ENCODE results near the gene FAM234B. TPM values are rescaled to one million over a fixed set of nuclear protein-coding genes. Genes with fewer than 3 reads are reported as not detected.

FAM234B gene
- total RNA-seq, 6 donors from 2014 or later, result 3.1 to 16.2 (median 8.8) TPM

DNA sequence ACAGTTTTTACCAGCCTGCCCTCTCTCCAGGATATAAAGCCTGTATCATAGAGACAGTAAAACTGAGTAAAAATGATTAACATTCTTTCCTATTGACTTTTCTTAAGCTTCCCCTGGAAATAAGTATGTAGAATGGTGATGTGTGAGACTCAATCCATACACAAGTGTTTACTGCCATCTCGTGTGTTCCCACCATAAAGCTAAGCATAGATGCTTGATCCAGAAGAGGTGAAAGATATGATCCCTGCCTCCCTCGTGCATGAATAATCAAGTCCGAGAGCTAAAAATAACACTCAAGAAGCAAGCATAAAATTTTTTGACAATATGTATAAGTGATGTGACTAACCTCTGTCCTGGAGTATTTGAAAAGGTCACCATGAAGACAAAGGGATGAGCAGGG is 76.2 kb downstream of the FAM234B start:
- WGBS, 2 donors, result 88 to 90% methylated on average over 3 of the region's 3 CpGs
- TF ChIP-seq POLR2AphosphoS5 (IDR thresholded peaks at IDR 0.05) (no peak), EP300 (IDR thresholded peaks at IDR 0.05) (no peak), POLR2A (IDR thresholded peaks at IDR 0.05) (no peak)
- TF ChIP-seq, protein P1, sequence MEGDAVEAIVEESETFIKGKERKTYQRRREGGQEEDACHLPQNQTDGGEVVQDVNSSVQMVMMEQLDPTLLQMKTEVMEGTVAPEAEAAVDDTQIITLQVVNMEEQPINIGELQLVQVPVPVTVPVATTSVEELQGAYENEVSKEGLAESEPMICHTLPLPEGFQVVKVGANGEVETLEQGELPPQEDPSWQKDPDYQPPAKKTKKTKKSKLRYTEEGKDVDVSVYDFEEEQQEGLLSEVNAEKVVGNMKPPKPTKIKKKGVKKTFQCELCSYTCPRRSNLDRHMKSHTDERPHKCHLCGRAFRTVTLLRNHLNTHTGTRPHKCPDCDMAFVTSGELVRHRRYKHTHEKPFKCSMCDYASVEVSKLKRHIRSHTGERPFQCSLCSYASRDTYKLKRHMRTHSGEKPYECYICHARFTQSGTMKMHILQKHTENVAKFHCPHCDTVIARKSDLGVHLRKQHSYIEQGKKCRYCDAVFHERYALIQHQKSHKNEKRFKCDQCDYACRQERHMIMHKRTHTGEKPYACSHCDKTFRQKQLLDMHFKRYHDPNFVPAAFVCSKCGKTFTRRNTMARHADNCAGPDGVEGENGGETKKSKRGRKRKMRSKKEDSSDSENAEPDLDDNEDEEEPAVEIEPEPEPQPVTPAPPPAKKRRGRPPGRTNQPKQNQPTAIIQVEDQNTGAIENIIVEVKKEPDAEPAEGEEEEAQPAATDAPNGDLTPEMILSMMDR (IDR thresholded peaks at IDR 0.05), result no peak

DNA sequence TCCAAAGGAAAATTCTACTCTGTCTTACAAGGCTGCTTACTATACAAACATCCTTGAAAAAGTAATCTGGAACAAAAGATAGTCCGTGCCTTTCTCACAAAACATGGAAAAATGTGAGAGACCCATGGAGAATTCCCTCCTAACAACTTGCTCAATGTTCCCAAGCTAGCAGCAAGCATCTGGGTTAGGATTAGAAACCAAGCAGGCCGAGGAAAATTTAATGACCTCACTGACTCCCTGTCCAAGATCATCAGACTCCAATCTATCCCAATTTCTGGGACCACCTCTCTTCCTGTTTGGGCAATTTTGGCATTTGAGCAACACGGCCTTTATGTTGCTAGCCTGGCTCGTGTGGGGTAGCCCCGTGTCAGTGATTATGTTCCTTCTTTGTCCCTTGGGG is 77.4 kb downstream of the FAM234B start:
- Histone ChIP-seq H3K36me3 (no peaks in the 10 kb centered on the region), H3K27ac (no peak overlapping the region), H3K4me3 (no peak overlapping the region), H3K9me3 (no peaks in the 10 kb centered on the region), H3K27me3 (no peaks in the 10 kb centered on the region), H3K4me1 (peaks cover 0 to 8% (median 0%) of the 10 kb centered on the region in 4 donors)
- no peak for TF ChIP-seq POLR2AphosphoS5 (IDR thresholded peaks at IDR 0.05)
- no peak for TF ChIP-seq EP300 (IDR thresholded peaks at IDR 0.05)
- no peak for TF ChIP-seq POLR2A (IDR thresholded peaks at IDR 0.05)
- TF ChIP-seq, protein P1 (IDR thresholded peaks at IDR 0.05), result no peak
- DNase-seq (no peak), ATAC-seq (ENCODE audit: low FRiP score in 2 of 2) (no peak)
- 82 to 90% methylated on average over 5 of the region's 5 CpGs for WGBS, 2 donors

More for the DNA sequence above, 76.2 kb downstream of the FAM234B start:
- H3K4me1 ChIP-seq, result peaks cover 0 to 8% (median 2%) of the 10 kb centered on the region in 4 donors
- DNase-seq (no peak), ATAC-seq (ENCODE audit: low FRiP score in 2 of 2) (no peak)
- H3K4me3 ChIP-seq, result no peak overlapping the region
- H3K27me3 ChIP-seq, result no peaks in the 10 kb centered on the region
- H3K36me3 ChIP-seq, result no peaks in the 10 kb centered on the region
- H3K27ac ChIP-seq, result no peak overlapping the region
- no peaks in the 10 kb centered on the region for H3K9me3 ChIP-seq

DNA sequence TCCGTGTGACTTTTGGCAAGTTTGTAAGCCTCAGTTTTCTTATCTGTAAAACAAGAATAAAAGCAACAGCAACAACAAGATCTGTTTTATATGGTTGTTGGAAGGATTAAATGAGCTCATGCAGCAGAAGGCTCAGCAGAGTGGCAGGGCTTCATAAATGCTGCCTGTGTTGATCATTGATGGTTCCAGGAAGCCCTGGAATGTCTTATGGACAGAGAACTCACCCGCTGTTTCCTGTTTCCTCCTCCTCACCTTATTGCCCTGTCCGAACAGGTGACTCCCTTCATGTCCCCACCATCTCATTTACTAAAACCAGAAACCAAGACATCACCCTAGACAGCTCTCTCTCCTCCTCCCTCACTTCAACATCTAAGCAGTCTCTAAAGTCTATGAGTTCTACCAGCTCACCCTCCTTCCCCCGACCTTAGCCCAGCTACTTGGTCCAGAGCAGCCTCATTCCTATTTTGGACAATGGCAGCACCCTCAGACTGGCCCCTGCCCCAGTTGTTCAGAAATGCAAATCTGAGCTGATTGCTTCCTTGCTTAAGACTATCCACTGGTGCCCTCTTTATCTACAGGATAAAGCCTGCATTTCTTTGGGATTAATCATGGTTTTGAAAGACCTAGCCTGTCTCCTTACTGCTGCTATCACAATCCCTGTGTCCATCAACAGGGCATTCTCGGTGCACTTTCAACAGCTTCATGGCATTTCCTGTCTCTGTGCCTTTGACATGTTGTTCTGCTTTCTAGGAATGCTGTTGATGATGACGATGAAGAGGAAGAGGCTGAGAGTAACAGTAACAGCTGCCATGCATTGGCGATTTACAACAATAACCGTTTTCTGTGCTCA is 80.7 kb downstream of the FAM234B start:
- Histone ChIP-seq H3K4me1 (peaks cover 0 to 8% (median 0%) of the 10 kb centered on the region in 4 donors), H3K36me3 (no peaks in the 10 kb centered on the region), H3K27me3 (no peaks in the 10 kb centered on the region), H3K9me3 (no peaks in the 10 kb centered on the region), H3K4me3 (no peak overlapping the region), H3K27ac (no peak overlapping the region)
- WGBS, 2 donors, result 62 to 66% methylated on average over 8 of the region's 8 CpGs
- TF ChIP-seq, protein P1 (IDR thresholded peaks at IDR 0.05), result no peak
- TF ChIP-seq POLR2AphosphoS5 (IDR thresholded peaks at IDR 0.05) (peak in 1 of 2 donors; percentile 49), POLR2A (IDR thresholded peaks at IDR 0.05) (no peak), EP300 (IDR thresholded peaks at IDR 0.05) (no peak)
- no peak for DNase-seq
- ATAC-seq (ENCODE audit: low FRiP score in 2 of 2), result peak in 1 of 2 donors; percentile 44

DNA sequence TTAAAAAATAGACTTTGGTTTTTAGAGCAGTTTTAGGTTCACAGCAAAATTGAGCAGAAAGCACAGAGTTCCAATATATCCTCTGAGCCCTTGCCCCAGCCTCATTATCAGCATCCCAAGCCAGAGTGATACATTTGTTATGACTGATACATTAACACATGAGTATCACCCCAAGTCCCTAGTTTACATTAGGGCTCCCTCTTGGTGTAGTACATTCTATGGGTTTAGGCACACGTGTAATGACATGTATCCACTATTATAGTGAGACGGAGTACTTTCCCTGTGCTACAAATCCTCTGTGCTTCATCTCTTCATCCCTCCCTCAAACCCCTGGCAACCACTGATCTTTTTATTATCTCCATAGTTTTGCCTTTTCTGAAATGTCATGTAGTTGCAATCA is 81.8 kb downstream of the FAM234B start:
- Histone ChIP-seq H3K9me3 (no peaks in the 10 kb centered on the region), H3K4me3 (no peak overlapping the region), H3K36me3 (no peaks in the 10 kb centered on the region), H3K27me3 (no peaks in the 10 kb centered on the region), H3K4me1 (peaks cover 0 to 8% (median 0%) of the 10 kb centered on the region in 4 donors), H3K27ac (no peak overlapping the region)
- TF ChIP-seq POLR2AphosphoS5 (IDR thresholded peaks at IDR 0.05) (no peak), POLR2A (IDR thresholded peaks at IDR 0.05) (no peak), EP300 (IDR thresholded peaks at IDR 0.05) (no peak)
- TF ChIP-seq, protein P1 (IDR thresholded peaks at IDR 0.05), result no peak
- DNase-seq (no peak), ATAC-seq (ENCODE audit: low FRiP score in 2 of 2) (no peak)
- 92 to 95% methylated on average over 2 of the region's 2 CpGs for WGBS, 2 donors

Data from upper lobe of left lung (tissue), 6 donors.